GM20431 (cell line): Measurements from ENCODE around the gene MEG3.

Source experiments
- in situ Hi-C: fragments of 300-500 bp; cut with MseI, MboI; formaldehyde crosslinking; loops from one replicate; pipeline ENCODE4 v1.15.0; 2020; ENCODE audit warnings: low sequenced_read_pairs; ENCODE audit not compliant: unreplicated experiment

Gene MEG3

GRCh38 chr14:100841761-100842403 is 16.0 kb downstream of the MEG3 start:
- in situ Hi-C loops = no loop called here

GRCh38 chr14:100842799-100843198 is 16.9 kb downstream of the MEG3 start:
- in situ Hi-C loops = no loop called here

- in situ Hi-C loops = no loop called here
Measured at GRCh38 chr14:100844082-100844408, 18.1 kb downstream of the MEG3 start.

- in situ Hi-C loops = no loop called here
Measured at GRCh38 chr14:100844421-100844820, 18.5 kb downstream of the MEG3 start.

GRCh38 chr14:100844846-100845245 is 18.9 kb downstream of the MEG3 start:
- in situ Hi-C loops = no loop called here

- in situ Hi-C loops = no loop called here
Measured at GRCh38 chr14:100845341-100845740, 19.4 kb downstream of the MEG3 start.

GRCh38 chr14:100846309-100846859 is 20.5 kb downstream of the MEG3 start:
- in situ Hi-C loops = no loop called here

- in situ Hi-C loops = no loop called here
Measured at GRCh38 chr14:100849115-100849781, 23.3 kb downstream of the MEG3 start.

- in situ Hi-C loops = no loop called here
Measured at GRCh38 chr14:100850841-100851585, 25.1 kb downstream of the MEG3 start.

- in situ Hi-C loops = no loop called here
Measured at GRCh38 chr14:100851586-100851916, 25.6 kb downstream of the MEG3 start.

- in situ Hi-C loops = no loop called here
Measured at GRCh38 chr14:100851946-100852620, 26.2 kb downstream of the MEG3 start.

- in situ Hi-C loops = no loop called here
Measured at GRCh38 chr14:100854435-100854834, 28.5 kb downstream of the MEG3 start.

GRCh38 chr14:100855256-100855930 is 29.5 kb downstream of the MEG3 start:
- in situ Hi-C loops = no loop called here

- in situ Hi-C loops = no loop called here
Measured at GRCh38 chr14:100856056-100856950, 30.4 kb downstream of the MEG3 start.

GRCh38 chr14:100857233-100857922 is 31.5 kb downstream of the MEG3 start:
- in situ Hi-C loops = no loop called here

- in situ Hi-C loops = no loop called here
Measured at GRCh38 chr14:100857923-100858837, 32.3 kb downstream of the MEG3 start.

GRCh38 chr14:100858838-100859220 is 32.9 kb downstream of the MEG3 start:
- in situ Hi-C loops = no loop called here

GRCh38 chr14:100859781-100860180 is 33.9 kb downstream of the MEG3 start:
- in situ Hi-C loops = no loop called here
